Activated CD8-positive, alpha-beta memory T cell treated with anti-CD3 and anti-CD28 coated beads, Interleukin-2, amount 50 U/mL, for 48 hours (primary cell): Measurements from ENCODE around the gene TMEM219.
"Not testable (repeated sequence)": the region's sequence is repeated elsewhere in the genome, so short reads cannot be mapped to it uniquely, and the experiment has no call there.

ENCODE experiments used
- DNase-seq: peaks from one replicate; pipeline ENCODE4 v3.0.0-alpha.2; 2020

TMEM219 gene

GRCh38 chr16:30016555-30017276, 54.8 kb downstream of the TMEM219 start:
- no peak for DNase-seq

- DNase-seq, result no peak
Observed at GRCh38 chr16:30017277-30017656, 55.4 kb downstream of the TMEM219 start.

GRCh38 chr16:30017937-30018336, 56.1 kb downstream of the TMEM219 start:
- not testable (repeated sequence) for DNase-seq

GRCh38 chr16:30018731-30019158, 56.9 kb downstream of the TMEM219 start:
- no peak for DNase-seq
